Measurements from ENCODE around the gene ITPR1.

Gene ITPR1

DNA sequence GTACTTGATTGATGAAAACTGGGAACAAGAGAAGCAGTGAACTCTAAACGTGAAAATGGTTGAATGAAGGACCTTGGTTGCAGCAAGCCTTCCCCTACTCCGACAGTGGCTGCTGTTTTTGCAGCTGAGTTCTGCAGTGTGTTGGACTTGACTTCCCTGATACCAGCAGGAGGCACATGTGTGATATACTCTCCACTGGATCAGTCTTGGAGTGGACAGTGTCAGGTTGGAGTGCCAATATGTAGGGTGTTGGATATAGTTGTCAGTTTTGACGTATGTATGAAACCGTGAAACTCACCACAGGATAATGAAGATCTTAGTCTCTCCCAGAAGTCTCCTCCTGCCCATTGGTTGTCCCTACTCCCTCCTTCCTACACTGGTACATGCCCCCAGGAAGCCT, 106.5 kb downstream of the ITPR1 start:
- Histone ChIP-seq H3K4me1 (ENCODE audit: control insufficient read depth, insufficient read depth, low read depth, low read length) (no peaks in the 10 kb centered on the region), H3K4me2 (ENCODE audit: low read length, poor library complexity, severe bottlenecking) (no peak overlapping the region), H3K9ac (ENCODE audit: low read length) (no peak overlapping the region), H3K4me3 (ENCODE audit: insufficient read depth in 1 of 2, low read depth in 1 of 2, low read length in 2 of 2) (no peak overlapping the region), H3K9me3 (ENCODE audit: control insufficient read depth, low read length) (no peaks in the 10 kb centered on the region), H3K4ac (ENCODE audit: low read depth in 1 of 2, low read length in 2 of 2) (no peak overlapping the region), H4K8ac (ENCODE audit: low read length) (no peak overlapping the region), H3K27me3 (ENCODE audit: control insufficient read depth in 1 of 2, insufficient read depth in 1 of 2, low read length in 2 of 2) (peaks cover 4 to 7% of the 10 kb centered on the region in 2 experiments), H2BK120ac (ENCODE audit: low read depth, low read length) (no peak overlapping the region), H3K23ac (ENCODE audit: low read length in 2 of 2) (peak overlapping the region in 1 of 2 experiments; percentile 42), H3K36me3 (ENCODE audit: control insufficient read depth in 1 of 2, insufficient read depth in 2 of 2, low read depth in 1 of 2, low read length in 2 of 2) (no peaks in the 10 kb centered on the region), H2AFZ (ENCODE audit: low read depth, low read length) (no peak overlapping the region), H2AK5ac (ENCODE audit: low read length, severe bottlenecking) (no peak overlapping the region), H2BK15ac (ENCODE audit: low read depth, poor library complexity, severe bottlenecking) (no peak overlapping the region), H4K91ac (ENCODE audit: low read length) (no peak overlapping the region), H2BK12ac (ENCODE audit: low read length in 2 of 2) (no peak overlapping the region), H3K18ac (ENCODE audit: low read depth in 1 of 2, low read length in 2 of 2) (no peak overlapping the region), H3K27ac (ENCODE audit: low read length, poor library complexity, severe bottlenecking) (no peak overlapping the region), H2BK5ac (ENCODE audit: low read depth, low read length, poor library complexity, severe bottlenecking) (no peak overlapping the region), H3K14ac (ENCODE audit: low read length in 2 of 2) (no peak overlapping the region), H3K79me1 (replicated peaks; ENCODE audit: low read length, poor library complexity, severe bottlenecking) (no peaks in the 10 kb centered on the region)
- DNase-seq: no peak
- 93% methylated on average over 4 of the region's 4 CpGs for WGBS

DNA sequence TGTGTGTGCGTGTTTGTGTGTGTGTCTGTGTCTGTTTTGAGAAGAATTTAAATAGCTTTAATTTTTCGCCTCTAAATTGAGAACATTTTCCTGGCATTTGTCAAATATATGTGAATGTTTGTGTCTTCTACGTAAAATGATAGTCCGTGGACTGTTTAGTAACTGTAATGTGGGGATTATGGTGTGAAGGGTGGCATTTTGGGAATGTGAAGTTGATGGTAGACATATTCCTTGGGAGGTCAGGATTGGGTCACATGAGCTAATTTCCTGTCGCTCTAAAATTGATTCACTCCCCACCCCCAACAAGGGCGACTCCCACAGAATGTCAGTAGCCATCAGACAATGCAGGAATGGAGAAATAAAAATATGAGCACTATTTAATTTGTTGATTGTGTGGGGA, 107.3 kb downstream of the ITPR1 start:
- no peaks in the 10 kb centered on the region for H3K4me1 ChIP-seq (ENCODE audit: control insufficient read depth, insufficient read depth, low read depth, low read length)
- no peak for DNase-seq
- H4K91ac ChIP-seq (ENCODE audit: low read length): no peak overlapping the region
- 75% methylated on average over 5 of the region's 6 CpGs for WGBS
- no peak overlapping the region for H3K4me2 ChIP-seq (ENCODE audit: low read length, poor library complexity, severe bottlenecking)
- no peak overlapping the region for H3K27ac ChIP-seq (ENCODE audit: low read length, poor library complexity, severe bottlenecking)
- H3K79me1 ChIP-seq (replicated peaks; ENCODE audit: low read length, poor library complexity, severe bottlenecking): no peaks in the 10 kb centered on the region
- no peak overlapping the region for H2BK15ac ChIP-seq (ENCODE audit: low read depth, poor library complexity, severe bottlenecking)
- H4K8ac ChIP-seq (ENCODE audit: low read length): no peak overlapping the region
- H3K36me3 ChIP-seq (ENCODE audit: control insufficient read depth in 1 of 2, insufficient read depth in 2 of 2, low read depth in 1 of 2, low read length in 2 of 2): no peaks in the 10 kb centered on the region
- peaks cover 4 to 10% of the 10 kb centered on the region in 2 experiments for H3K27me3 ChIP-seq (ENCODE audit: control insufficient read depth in 1 of 2, insufficient read depth in 1 of 2, low read length in 2 of 2)
- no peak overlapping the region for H2AK5ac ChIP-seq (ENCODE audit: low read length, severe bottlenecking)
- no peak overlapping the region for H3K23ac ChIP-seq (ENCODE audit: low read length in 2 of 2)
- no peak overlapping the region for H3K9ac ChIP-seq (ENCODE audit: low read length)
- H3K4me3 ChIP-seq (ENCODE audit: insufficient read depth in 1 of 2, low read depth in 1 of 2, low read length in 2 of 2): no peak overlapping the region
- no peak overlapping the region for H3K14ac ChIP-seq (ENCODE audit: low read length in 2 of 2)
- H3K4ac ChIP-seq (ENCODE audit: low read depth in 1 of 2, low read length in 2 of 2): no peak overlapping the region
- no peak overlapping the region for H2BK5ac ChIP-seq (ENCODE audit: low read depth, low read length, poor library complexity, severe bottlenecking)
- no peak overlapping the region for H3K18ac ChIP-seq (ENCODE audit: low read depth in 1 of 2, low read length in 2 of 2)
- H2AFZ ChIP-seq (ENCODE audit: low read depth, low read length): no peak overlapping the region
- no peaks in the 10 kb centered on the region for H3K9me3 ChIP-seq (ENCODE audit: control insufficient read depth, low read length)
- H2BK120ac ChIP-seq (ENCODE audit: low read depth, low read length): no peak overlapping the region
- no peak overlapping the region for H2BK12ac ChIP-seq (ENCODE audit: low read length in 2 of 2)

DNA sequence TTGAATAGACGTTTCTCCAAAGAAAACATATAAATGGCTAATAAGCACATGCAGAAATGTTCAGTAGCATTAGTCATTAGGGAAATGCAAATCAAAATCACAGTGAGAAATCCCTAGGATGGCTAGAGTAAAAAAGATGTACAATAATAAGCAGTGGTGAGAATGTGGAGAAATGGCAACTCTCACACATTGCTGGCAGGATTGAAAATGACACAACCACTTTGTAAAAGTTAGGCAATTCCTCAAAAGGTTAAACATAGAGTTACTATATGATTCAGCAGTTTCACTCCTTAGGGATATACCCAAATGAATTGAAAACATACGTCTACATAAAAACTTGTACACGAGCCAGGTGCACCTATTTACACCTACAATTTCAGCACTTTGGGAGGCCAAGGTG, 108.7 kb downstream of the ITPR1 start:
- H3K27ac ChIP-seq (ENCODE audit: low read length, poor library complexity, severe bottlenecking): no peak overlapping the region
- no peak overlapping the region for H4K8ac ChIP-seq (ENCODE audit: low read length)
- H3K79me1 ChIP-seq (replicated peaks; ENCODE audit: low read length, poor library complexity, severe bottlenecking): no peaks in the 10 kb centered on the region
- no peak overlapping the region for H4K91ac ChIP-seq (ENCODE audit: low read length)
- WGBS: no CpG with 5 or more reads among the region's 3 CpGs
- H3K9ac ChIP-seq (ENCODE audit: low read length): no peak overlapping the region
- no peak overlapping the region for H2BK15ac ChIP-seq (ENCODE audit: low read depth, poor library complexity, severe bottlenecking)
- H3K4me1 ChIP-seq (ENCODE audit: control insufficient read depth, insufficient read depth, low read depth, low read length): no peaks in the 10 kb centered on the region
- H3K4ac ChIP-seq (ENCODE audit: low read depth in 1 of 2, low read length in 2 of 2): no peak overlapping the region
- H2BK5ac ChIP-seq (ENCODE audit: low read depth, low read length, poor library complexity, severe bottlenecking): no peak overlapping the region
- no peak overlapping the region for H2BK120ac ChIP-seq (ENCODE audit: low read depth, low read length)
- H2AK5ac ChIP-seq (ENCODE audit: low read length, severe bottlenecking): no peak overlapping the region
- H3K4me2 ChIP-seq (ENCODE audit: low read length, poor library complexity, severe bottlenecking): no peak overlapping the region
- H2AFZ ChIP-seq (ENCODE audit: low read depth, low read length): no peak overlapping the region
- no peak overlapping the region for H3K23ac ChIP-seq (ENCODE audit: low read length in 2 of 2)
- peak; percentile 28 for DNase-seq
- H3K9me3 ChIP-seq (ENCODE audit: control insufficient read depth, low read length): no peaks in the 10 kb centered on the region
- H3K36me3 ChIP-seq (ENCODE audit: control insufficient read depth in 1 of 2, insufficient read depth in 2 of 2, low read depth in 1 of 2, low read length in 2 of 2): no peaks in the 10 kb centered on the region
- H3K27me3 ChIP-seq (ENCODE audit: control insufficient read depth in 1 of 2, insufficient read depth in 1 of 2, low read length in 2 of 2): peaks cover 4 to 14% of the 10 kb centered on the region in 2 experiments
- H3K18ac ChIP-seq (ENCODE audit: low read depth in 1 of 2, low read length in 2 of 2): no peak overlapping the region
- no peak overlapping the region for H3K14ac ChIP-seq (ENCODE audit: low read length in 2 of 2)
- no peak overlapping the region for H2BK12ac ChIP-seq (ENCODE audit: low read length in 2 of 2)
- H3K4me3 ChIP-seq (ENCODE audit: insufficient read depth in 1 of 2, low read depth in 1 of 2, low read length in 2 of 2): no peak overlapping the region

- no peak overlapping the region for H3K9ac ChIP-seq (ENCODE audit: low read length)
- H2BK12ac ChIP-seq (ENCODE audit: low read length in 2 of 2): no peak overlapping the region
- H2BK15ac ChIP-seq (ENCODE audit: low read depth, poor library complexity, severe bottlenecking): no peak overlapping the region
- H2BK5ac ChIP-seq (ENCODE audit: low read depth, low read length, poor library complexity, severe bottlenecking): no peak overlapping the region
- no peak overlapping the region for H3K4ac ChIP-seq (ENCODE audit: low read depth in 1 of 2, low read length in 2 of 2)
- no peak overlapping the region for H4K8ac ChIP-seq (ENCODE audit: low read length)
- H3K9me3 ChIP-seq (ENCODE audit: control insufficient read depth, low read length): no peaks in the 10 kb centered on the region
- no peaks in the 10 kb centered on the region for H3K36me3 ChIP-seq (ENCODE audit: control insufficient read depth in 1 of 2, insufficient read depth in 2 of 2, low read depth in 1 of 2, low read length in 2 of 2)
- no peak overlapping the region for H2AK5ac ChIP-seq (ENCODE audit: low read length, severe bottlenecking)
- DNase-seq: no peak
- no peak overlapping the region for H3K14ac ChIP-seq (ENCODE audit: low read length in 2 of 2)
- WGBS: 97% methylated on average over 5 of the region's 5 CpGs
- no peak overlapping the region for H3K4me2 ChIP-seq (ENCODE audit: low read length, poor library complexity, severe bottlenecking)
- H2AFZ ChIP-seq (ENCODE audit: low read depth, low read length): no peak overlapping the region
- H3K27me3 ChIP-seq (ENCODE audit: control insufficient read depth in 1 of 2, insufficient read depth in 1 of 2, low read length in 2 of 2): peaks cover 1 to 29% of the 10 kb centered on the region in 2 experiments
- no peak overlapping the region for H2BK120ac ChIP-seq (ENCODE audit: low read depth, low read length)
- H3K18ac ChIP-seq (ENCODE audit: low read depth in 1 of 2, low read length in 2 of 2): no peak overlapping the region
- no peak overlapping the region for H4K91ac ChIP-seq (ENCODE audit: low read length)
- H3K79me1 ChIP-seq (replicated peaks; ENCODE audit: low read length, poor library complexity, severe bottlenecking): no peaks in the 10 kb centered on the region
- no peaks in the 10 kb centered on the region for H3K4me1 ChIP-seq (ENCODE audit: control insufficient read depth, insufficient read depth, low read depth, low read length)
- no peak overlapping the region for H3K23ac ChIP-seq (ENCODE audit: low read length in 2 of 2)
- no peak overlapping the region for H3K27ac ChIP-seq (ENCODE audit: low read length, poor library complexity, severe bottlenecking)
- H3K4me3 ChIP-seq (ENCODE audit: insufficient read depth in 1 of 2, low read depth in 1 of 2, low read length in 2 of 2): no peak overlapping the region
These were observed 111.5 kb downstream of the ITPR1 start for GRCh38 chr3:4604693-4605092.

Measured in mesenchymal stem cell (in vitro differentiated cells and primary cell).